SK-MEL-5 (cell line): ENCODE results near the gene ENTR1. TPM values are rescaled to one million over a fixed set of nuclear protein-coding genes. Genes with fewer than 3 reads are reported as not detected.
A peak's percentile ranks its signal among the peaks of the same experiment; 100 is the strongest.
"Not testable (repeated sequence)": the region's sequence is repeated elsewhere in the genome, so short reads cannot be mapped to it uniquely, and the experiment has no call there.

Experiments used
- DNase-seq: peaks from one replicate; pipeline ENCODE4 v3.0.0-alpha.2; 2016; ENCODE audit warnings: low read depth, low spot score
- in situ Hi-C: cut with HindIII; loops from 2 replicates; pipeline ENCODE4 v1.10.0; 2016; ENCODE audit warnings: low sequenced_read_pairs, high pct_unique_total_duplicates, low pct_unique_long_range_greater_than_20kb
- total RNA-seq: library from RNA; depleted of rRNA; stranded (reverse); fragments of >200 nt; shearing (Covaris generic); gene quantifications from 2 replicates; pipeline ENCODE4 v1.2.3, GENCODE V29; 2014

The ENTR1 gene
- total RNA-seq, 1 experiment from 2014 or later, result 71.1 TPM

- in situ Hi-C loops, result no loop called here
- peak; percentile 45 for DNase-seq
Observed at GRCh38 chr9:136426787-136427186, 16.4 kb upstream of the ENTR1 start.

- in situ Hi-C loops, DNase-seq: not testable (repeated sequence)
Observed at GRCh38 chr9:136425367-136425766, 15.0 kb upstream of the ENTR1 start.

- in situ Hi-C loops, result no loop called here
- no peak for DNase-seq
Observed at GRCh38 chr9:136424750-136425362, 14.4 kb upstream of the ENTR1 start.

- no peak for DNase-seq
- in situ Hi-C loops, result no loop called here
Observed at GRCh38 chr9:136423432-136424146, 13.2 kb upstream of the ENTR1 start.

- no peak for DNase-seq
- in situ Hi-C loops, result no loop called here
Observed at GRCh38 chr9:136422876-136423275, 12.5 kb upstream of the ENTR1 start.

- in situ Hi-C loops, result no loop called here
- DNase-seq, result no peak
Observed at GRCh38 chr9:136421791-136422190, 11.4 kb upstream of the ENTR1 start.

- in situ Hi-C loops, result no loop called here
Observed at GRCh38 chr9:136419092-136419420, 8.6 kb upstream of the ENTR1 start.

GRCh38 chr9:136418182-136419091, 8.0 kb upstream of the ENTR1 start:
- DNase-seq, result no peak
- in situ Hi-C loops, result no loop called here

More at GRCh38 chr9:136419092-136419420, 8.6 kb upstream of the ENTR1 start:
- DNase-seq, result no peak

GRCh38 chr9:136416914-136417313, 6.5 kb upstream of the ENTR1 start:
- DNase-seq, result no peak
- in situ Hi-C loops, result no loop called here

- in situ Hi-C loops, result no loop called here
Observed at GRCh38 chr9:136416427-136416826, 6.0 kb upstream of the ENTR1 start.

GRCh38 chr9:136412962-136413361, 2.5 kb upstream of the ENTR1 start:
- no peak for DNase-seq
- in situ Hi-C loops, result no loop called here

More at GRCh38 chr9:136416427-136416826, 6.0 kb upstream of the ENTR1 start:
- no peak for DNase-seq

GRCh38 chr9:136411378-136411777, 964 bp upstream of the ENTR1 start:
- in situ Hi-C loops, result no loop called here
- DNase-seq, result no peak

GRCh38 chr9:136409557-136410455, 608 bp downstream of the ENTR1 start:
- DNase-seq, result peak; percentile 22
- in situ Hi-C loops, result no loop called here

- in situ Hi-C loops, result no loop called here
- DNase-seq, result no peak
Observed at GRCh38 chr9:136407911-136408310, 2.5 kb downstream of the ENTR1 start.

- DNase-seq, in situ Hi-C loops: not testable (repeated sequence)
Observed at GRCh38 chr9:136407061-136407460, 3.4 kb downstream of the ENTR1 start.

GRCh38 chr9:136405904-136406303, 4.5 kb downstream of the ENTR1 start:
- in situ Hi-C loops, DNase-seq: not testable (repeated sequence)

GRCh38 chr9:136405481-136405880, 4.9 kb downstream of the ENTR1 start:
- in situ Hi-C loops, result no loop called here
- no peak for DNase-seq

- in situ Hi-C loops, result no loop called here
- no peak for DNase-seq
Observed at GRCh38 chr9:136404801-136405136, 5.6 kb downstream of the ENTR1 start.
